Colonic mucosa (tissue), 4 donors: ENCODE results near the gene LCP1. TPM values are rescaled to one million over a fixed set of nuclear protein-coding genes. Genes with fewer than 3 reads are reported as not detected.

Experiments used
- DNase-seq: peaks from one replicate; pipeline ENCODE4 v3.0.0-alpha.2; 2020
- H3K27ac ChIP-seq: fragments of 200-600 bp; one replicate; pipeline ENCODE4 v1.8.0; 2021
- H3K27me3 ChIP-seq: fragments of 200-600 bp; one replicate; pipeline ENCODE4 v1.8.0; 2021
- H3K36me3 ChIP-seq: fragments of 200-600 bp; one replicate; pipeline ENCODE4 v1.8.0; 2021
- H3K4me1 ChIP-seq: fragments of 200-600 bp; one replicate; pipeline ENCODE4 v1.8.0; 2021; ENCODE audit warnings: mild to moderate bottlenecking
- H3K4me3 ChIP-seq: fragments of 200-600 bp; one replicate; pipeline ENCODE4 v1.8.0; 2021
- H3K9ac ChIP-seq, 2 donors: one replicate each; pipeline ENCODE4 v1.7.0; 2013; ENCODE audit warnings: control low read depth in 2 of 2, low read depth in 2 of 2, low read length in 2 of 2
- H3K9me3 ChIP-seq: fragments of 200-600 bp; one replicate; pipeline ENCODE4 v1.8.0; 2021
- CTCF ChIP-seq: fragments of 200-600 bp; IDR thresholded peaks from one replicate; pipeline ENCODE4 v1.8.0; 2022; ENCODE audit warnings: antibody characterized with exemption, mild to moderate bottlenecking
- intact Hi-C: fragments of 100-400 bp; cut with DNase I; formaldehyde crosslinking; loops from one replicate; pipeline ENCODE4 v1.14.1; 2022
- total RNA-seq, 2 donors: library from RNA; stranded (reverse); fragmentation: NEBNext Ultra II Directional in 1 of 2; extraction: Animal tissue kit (Norgen Biotek cat#: 25700) in 1 of 2; gene quantifications; one replicate each; pipeline ENCODE4 v1.2.1, GENCODE V29; 2021
- donor health status: healthy.
- donor health status: DM: no; HTN: no; CAD: no.
- donor health status: DM: no; HTN: no; CAD: no.

Gene LCP1
- total RNA-seq, 2 donors from 2014 or later = 12.8 to 27.6 TPM

- Histone ChIP-seq H3K27me3 (no peaks in the 10 kb centered on the region), H3K4me3 (no peak overlapping the region), H3K9ac (no peak overlapping the region), H3K36me3 (no peaks in the 10 kb centered on the region), H3K9me3 (no peaks in the 10 kb centered on the region), H3K27ac (no peak overlapping the region), H3K4me1 (no peaks in the 10 kb centered on the region)
- intact Hi-C loops = no loop called here
- DNase-seq = no peak
- TF ChIP-seq CTCF = no peak
These were observed 105.2 kb downstream of the LCP1 start for GRCh38 chr13:46076827-46077226.

Other genes with a start within 250 kb of the LCP1 start
- 10 to 100 TPM; 23.2 to 37.5 TPM for gene ZC3H13, start 129.4 kb downstream of the LCP1 start, total RNA-seq
- gene CPB2, start 77.1 kb downstream of the LCP1 start, total RNA-seq = under 1 TPM in 1 of 2 donors, not detected in 1; 0.40 TPM
- gene LRRC63, start 29.8 kb upstream of the LCP1 start, total RNA-seq = not detected
- 10 to 100 TPM; 25.6 to 29.1 TPM for gene RUBCNL, start 205.1 kb upstream of the LCP1 start, total RNA-seq